ENCODE data around the gene ARL6IP6. TPM values are rescaled to one million over a fixed set of nuclear protein-coding genes. Genes with fewer than 3 reads are reported as not detected.

ARL6IP6 gene
- total RNA-seq, 1 experiment from 2014 or later, result 38.9 TPM

DNA sequence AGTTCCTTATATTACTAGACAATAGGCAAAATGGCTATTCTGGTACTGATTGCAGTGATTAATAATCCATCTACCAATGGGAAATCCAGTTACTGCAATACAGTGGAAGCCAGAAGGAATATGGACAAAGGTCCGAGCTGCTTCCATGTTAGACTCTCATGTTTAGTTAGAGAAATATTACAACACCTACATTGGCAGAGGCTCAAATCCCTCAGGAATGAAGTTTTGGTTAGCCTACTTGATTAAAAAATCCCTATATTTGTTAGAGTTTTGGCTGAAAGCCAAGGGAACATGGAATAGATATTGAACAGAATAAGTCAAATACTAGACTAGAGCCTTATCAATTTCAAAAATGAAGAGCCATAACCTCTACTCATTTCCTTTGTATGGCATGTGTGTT, 48.5 kb downstream of the ARL6IP6 start:
- BruUV-seq (replicated peaks), result no TSS peak
- TF ChIP-seq, protein P1, sequence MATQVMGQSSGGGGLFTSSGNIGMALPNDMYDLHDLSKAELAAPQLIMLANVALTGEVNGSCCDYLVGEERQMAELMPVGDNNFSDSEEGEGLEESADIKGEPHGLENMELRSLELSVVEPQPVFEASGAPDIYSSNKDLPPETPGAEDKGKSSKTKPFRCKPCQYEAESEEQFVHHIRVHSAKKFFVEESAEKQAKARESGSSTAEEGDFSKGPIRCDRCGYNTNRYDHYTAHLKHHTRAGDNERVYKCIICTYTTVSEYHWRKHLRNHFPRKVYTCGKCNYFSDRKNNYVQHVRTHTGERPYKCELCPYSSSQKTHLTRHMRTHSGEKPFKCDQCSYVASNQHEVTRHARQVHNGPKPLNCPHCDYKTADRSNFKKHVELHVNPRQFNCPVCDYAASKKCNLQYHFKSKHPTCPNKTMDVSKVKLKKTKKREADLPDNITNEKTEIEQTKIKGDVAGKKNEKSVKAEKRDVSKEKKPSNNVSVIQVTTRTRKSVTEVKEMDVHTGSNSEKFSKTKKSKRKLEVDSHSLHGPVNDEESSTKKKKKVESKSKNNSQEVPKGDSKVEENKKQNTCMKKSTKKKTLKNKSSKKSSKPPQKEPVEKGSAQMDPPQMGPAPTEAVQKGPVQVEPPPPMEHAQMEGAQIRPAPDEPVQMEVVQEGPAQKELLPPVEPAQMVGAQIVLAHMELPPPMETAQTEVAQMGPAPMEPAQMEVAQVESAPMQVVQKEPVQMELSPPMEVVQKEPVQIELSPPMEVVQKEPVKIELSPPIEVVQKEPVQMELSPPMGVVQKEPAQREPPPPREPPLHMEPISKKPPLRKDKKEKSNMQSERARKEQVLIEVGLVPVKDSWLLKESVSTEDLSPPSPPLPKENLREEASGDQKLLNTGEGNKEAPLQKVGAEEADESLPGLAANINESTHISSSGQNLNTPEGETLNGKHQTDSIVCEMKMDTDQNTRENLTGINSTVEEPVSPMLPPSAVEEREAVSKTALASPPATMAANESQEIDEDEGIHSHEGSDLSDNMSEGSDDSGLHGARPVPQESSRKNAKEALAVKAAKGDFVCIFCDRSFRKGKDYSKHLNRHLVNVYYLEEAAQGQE (IDR thresholded peaks at IDR 0.05; ENCODE audit: insufficient read depth in 1 of 2, low read depth in 2 of 2, low read length in 1 of 2), result no peak
- no peaks in the 10 kb centered on the region for H3K36me3 ChIP-seq (ENCODE audit: control insufficient read depth, insufficient read depth, low read length)
- in situ Hi-C loops (cut with HindIII; ENCODE audit: low pct_unique_long_range_greater_than_20kb, low sequenced_read_pairs) (no loop called here), intact Hi-C loops (cut with micrococcal nuclease; ENCODE audit: unreplicated experiment) (no loop called here)
- no peaks in the 10 kb centered on the region for H3K27me3 ChIP-seq (ENCODE audit: control insufficient read depth, insufficient read depth, low read length)
- DNase-seq (ENCODE audit: low read depth, low spot score) (no peak), ATAC-seq (no peak)
- POLR2A ChIA-PET, result no interaction called here
- H3K27ac ChIP-seq (ENCODE audit: low read length), result no peak overlapping the region
- H3K4me3 ChIP-seq (ENCODE audit: low read depth in 2 of 2, low read length in 2 of 2), result no peak overlapping the region
- CTCF ChIA-PET, result no interaction called here
- H3K9me3 ChIP-seq (ENCODE audit: control insufficient read depth, insufficient read depth, low read depth, low read length), result no peaks in the 10 kb centered on the region
- no peaks in the 10 kb centered on the region for H3K4me1 ChIP-seq (ENCODE audit: control insufficient read depth, insufficient read depth, low read length)

DNA sequence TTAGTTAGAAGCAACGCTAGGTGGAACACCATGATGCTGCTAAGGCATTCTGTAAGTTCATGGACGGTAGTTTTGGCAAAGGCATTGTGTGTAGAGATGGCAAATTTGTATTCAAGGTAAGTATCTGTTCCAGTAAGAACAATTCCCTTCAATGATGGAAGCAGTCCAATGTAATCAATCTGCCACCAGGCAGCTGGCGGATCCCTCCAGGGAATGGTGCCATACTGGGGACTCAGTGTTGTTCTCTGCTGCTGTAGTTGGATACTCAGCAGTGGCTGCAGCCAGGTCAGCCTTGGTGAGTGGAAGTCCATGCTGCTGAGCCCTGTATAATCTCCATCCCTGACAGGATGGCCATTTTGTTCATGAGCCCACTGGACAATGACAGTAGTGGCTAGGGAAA, 62.8 kb downstream of the ARL6IP6 start:
- ChIA-PET POLR2A (no interaction called here), CTCF (no interaction called here)
- no peak overlapping the region for H3K4me3 ChIP-seq (ENCODE audit: low read depth in 2 of 2, low read length in 2 of 2)
- BruUV-seq (replicated peaks), result no TSS peak
- intact Hi-C loops (cut with micrococcal nuclease; ENCODE audit: unreplicated experiment) (no loop called here), in situ Hi-C loops (cut with HindIII; ENCODE audit: low pct_unique_long_range_greater_than_20kb, low sequenced_read_pairs) (no loop called here)
- no peak overlapping the region for H3K27ac ChIP-seq (ENCODE audit: low read length)
- H3K27me3 ChIP-seq (ENCODE audit: control insufficient read depth, insufficient read depth, low read length), result no peaks in the 10 kb centered on the region
- ATAC-seq (no peak), DNase-seq (ENCODE audit: low read depth, low spot score) (no peak)
- TF ChIP-seq SIN3A (IDR thresholded peaks at IDR 0.05; ENCODE audit: borderline replicate concordance, insufficient read depth, low read depth, low read length) (no peak), POLR2AphosphoS5 (IDR thresholded peaks at IDR 0.05; ENCODE audit: low read depth, low read length) (no peak), TCF7L2 (IDR thresholded peaks at IDR 0.05; ENCODE audit: low read depth, low read length) (no peak)
- TF ChIP-seq, protein P2, sequence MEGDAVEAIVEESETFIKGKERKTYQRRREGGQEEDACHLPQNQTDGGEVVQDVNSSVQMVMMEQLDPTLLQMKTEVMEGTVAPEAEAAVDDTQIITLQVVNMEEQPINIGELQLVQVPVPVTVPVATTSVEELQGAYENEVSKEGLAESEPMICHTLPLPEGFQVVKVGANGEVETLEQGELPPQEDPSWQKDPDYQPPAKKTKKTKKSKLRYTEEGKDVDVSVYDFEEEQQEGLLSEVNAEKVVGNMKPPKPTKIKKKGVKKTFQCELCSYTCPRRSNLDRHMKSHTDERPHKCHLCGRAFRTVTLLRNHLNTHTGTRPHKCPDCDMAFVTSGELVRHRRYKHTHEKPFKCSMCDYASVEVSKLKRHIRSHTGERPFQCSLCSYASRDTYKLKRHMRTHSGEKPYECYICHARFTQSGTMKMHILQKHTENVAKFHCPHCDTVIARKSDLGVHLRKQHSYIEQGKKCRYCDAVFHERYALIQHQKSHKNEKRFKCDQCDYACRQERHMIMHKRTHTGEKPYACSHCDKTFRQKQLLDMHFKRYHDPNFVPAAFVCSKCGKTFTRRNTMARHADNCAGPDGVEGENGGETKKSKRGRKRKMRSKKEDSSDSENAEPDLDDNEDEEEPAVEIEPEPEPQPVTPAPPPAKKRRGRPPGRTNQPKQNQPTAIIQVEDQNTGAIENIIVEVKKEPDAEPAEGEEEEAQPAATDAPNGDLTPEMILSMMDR (IDR thresholded peaks at IDR 0.05), result no peak
- TF ChIP-seq, protein P1 (IDR thresholded peaks at IDR 0.05; ENCODE audit: insufficient read depth in 1 of 2, low read depth in 2 of 2, low read length in 1 of 2), result no peak
- H3K9me3 ChIP-seq (ENCODE audit: control insufficient read depth, insufficient read depth, low read depth, low read length), result no peaks in the 10 kb centered on the region
- no peaks in the 10 kb centered on the region for H3K36me3 ChIP-seq (ENCODE audit: control insufficient read depth, insufficient read depth, low read length)
- no peaks in the 10 kb centered on the region for H3K4me1 ChIP-seq (ENCODE audit: control insufficient read depth, insufficient read depth, low read length)

All from Panc1 (cell line).